Measurements from ENCODE around the gene KCNK18.
A peak's percentile ranks its signal among the peaks of the same experiment; 100 is the strongest.

The KCNK18 gene

DNA sequence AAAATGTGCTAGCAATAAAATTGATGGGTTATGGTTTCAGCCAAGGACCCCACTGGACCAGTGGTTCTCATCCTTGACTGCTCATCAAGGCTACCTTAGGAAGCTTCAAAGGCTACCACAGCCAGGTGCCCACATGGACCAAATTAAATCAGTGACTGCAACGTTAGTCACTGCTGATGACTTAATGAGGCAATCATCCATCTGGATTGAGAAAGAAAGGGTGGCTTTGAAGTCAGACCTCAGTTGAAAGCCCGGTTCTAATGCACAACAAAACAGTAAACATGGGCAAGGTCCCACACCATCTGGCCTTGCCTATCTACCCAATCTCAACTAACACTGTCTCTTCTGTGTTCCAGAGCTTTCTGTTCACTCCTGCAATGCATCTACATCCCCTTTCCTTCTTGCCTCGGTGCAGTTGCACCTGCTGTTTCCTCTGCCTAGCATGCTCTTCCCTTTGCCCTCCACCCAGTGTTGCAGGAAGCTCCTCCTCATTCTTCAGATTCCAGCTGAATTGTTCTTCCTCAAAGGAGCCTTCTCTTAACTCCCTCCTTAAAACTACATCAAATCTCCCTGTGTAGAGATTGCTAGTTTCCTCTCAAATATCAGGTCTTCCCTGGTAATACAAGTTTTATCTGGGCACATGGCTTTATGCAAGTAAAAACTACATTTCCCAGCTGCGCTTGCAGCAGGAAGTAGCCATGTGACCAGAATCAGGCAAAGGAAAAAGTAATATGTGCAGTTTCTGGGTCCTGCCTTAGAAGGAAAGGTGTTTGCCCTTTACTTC, 10.3 kb upstream of the KCNK18 start:
- peak in 1 of 2 donors; percentile 40 for DNase-seq (ENCODE audit: low read depth in 2 of 2)
- no peak overlapping the region for H3K4me3 ChIP-seq (replicated peaks in 1 of 2; ENCODE audit: low read depth in 2 of 2, low read length in 2 of 2)
- TF ChIP-seq, protein P1, sequence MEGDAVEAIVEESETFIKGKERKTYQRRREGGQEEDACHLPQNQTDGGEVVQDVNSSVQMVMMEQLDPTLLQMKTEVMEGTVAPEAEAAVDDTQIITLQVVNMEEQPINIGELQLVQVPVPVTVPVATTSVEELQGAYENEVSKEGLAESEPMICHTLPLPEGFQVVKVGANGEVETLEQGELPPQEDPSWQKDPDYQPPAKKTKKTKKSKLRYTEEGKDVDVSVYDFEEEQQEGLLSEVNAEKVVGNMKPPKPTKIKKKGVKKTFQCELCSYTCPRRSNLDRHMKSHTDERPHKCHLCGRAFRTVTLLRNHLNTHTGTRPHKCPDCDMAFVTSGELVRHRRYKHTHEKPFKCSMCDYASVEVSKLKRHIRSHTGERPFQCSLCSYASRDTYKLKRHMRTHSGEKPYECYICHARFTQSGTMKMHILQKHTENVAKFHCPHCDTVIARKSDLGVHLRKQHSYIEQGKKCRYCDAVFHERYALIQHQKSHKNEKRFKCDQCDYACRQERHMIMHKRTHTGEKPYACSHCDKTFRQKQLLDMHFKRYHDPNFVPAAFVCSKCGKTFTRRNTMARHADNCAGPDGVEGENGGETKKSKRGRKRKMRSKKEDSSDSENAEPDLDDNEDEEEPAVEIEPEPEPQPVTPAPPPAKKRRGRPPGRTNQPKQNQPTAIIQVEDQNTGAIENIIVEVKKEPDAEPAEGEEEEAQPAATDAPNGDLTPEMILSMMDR (IDR thresholded peaks at IDR 0.05; ENCODE audit: low read depth, low read length), result no peak

DNA sequence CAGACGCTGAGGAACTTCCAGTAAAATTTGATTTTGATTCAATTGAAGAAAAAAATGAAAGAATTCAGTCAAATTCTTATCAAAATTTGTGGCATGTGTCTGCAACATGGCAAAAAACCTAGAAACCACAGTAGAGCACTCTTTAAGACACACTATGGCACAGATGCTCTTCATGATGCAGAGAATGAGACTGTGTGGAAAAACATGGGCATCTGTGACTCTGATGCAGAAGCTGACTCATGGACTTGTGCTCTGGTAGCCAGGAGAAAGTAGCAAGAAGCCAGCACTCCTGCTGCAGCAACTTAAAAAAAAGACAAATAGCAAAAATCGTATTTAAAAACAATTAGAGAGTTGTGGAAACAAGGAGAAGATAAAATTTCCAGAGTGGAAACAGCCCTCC, 8.9 kb upstream of the KCNK18 start:
- DNase-seq (ENCODE audit: low read depth in 2 of 2), result no peak
- TF ChIP-seq, protein P1 (IDR thresholded peaks at IDR 0.05; ENCODE audit: low read depth, low read length), result no peak

DNA sequence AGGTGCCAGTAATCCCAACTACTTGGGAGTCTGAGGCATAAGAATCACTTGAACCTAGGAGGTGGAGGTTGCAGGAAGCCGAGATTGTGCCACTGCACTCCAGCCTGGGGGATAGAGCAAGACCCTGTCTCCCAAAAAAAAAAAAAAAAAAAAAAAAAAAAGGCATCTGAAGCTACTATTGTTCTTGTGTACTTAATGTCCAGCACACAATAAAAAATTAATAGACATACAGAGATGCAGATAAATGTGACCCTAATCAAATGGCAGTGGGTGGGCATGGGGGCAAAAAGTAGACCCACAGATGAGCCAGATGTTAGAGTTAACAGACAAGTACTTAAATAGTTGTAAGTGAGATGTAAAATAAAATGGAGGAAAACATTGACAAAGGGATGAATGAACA, 7.7 kb upstream of the KCNK18 start:
- no peak overlapping the region for H3K4me3 ChIP-seq (replicated peaks in 1 of 2; ENCODE audit: low read depth in 2 of 2, low read length in 2 of 2)
- TF ChIP-seq, protein P1 (IDR thresholded peaks at IDR 0.05; ENCODE audit: low read depth, low read length), result no peak
- DNase-seq (ENCODE audit: low read depth in 2 of 2), result no peak

More for the DNA sequence above, 8.9 kb upstream of the KCNK18 start:
- H3K4me3 ChIP-seq (replicated peaks in 1 of 2; ENCODE audit: low read depth in 2 of 2, low read length in 2 of 2), result no peak overlapping the region

DNA sequence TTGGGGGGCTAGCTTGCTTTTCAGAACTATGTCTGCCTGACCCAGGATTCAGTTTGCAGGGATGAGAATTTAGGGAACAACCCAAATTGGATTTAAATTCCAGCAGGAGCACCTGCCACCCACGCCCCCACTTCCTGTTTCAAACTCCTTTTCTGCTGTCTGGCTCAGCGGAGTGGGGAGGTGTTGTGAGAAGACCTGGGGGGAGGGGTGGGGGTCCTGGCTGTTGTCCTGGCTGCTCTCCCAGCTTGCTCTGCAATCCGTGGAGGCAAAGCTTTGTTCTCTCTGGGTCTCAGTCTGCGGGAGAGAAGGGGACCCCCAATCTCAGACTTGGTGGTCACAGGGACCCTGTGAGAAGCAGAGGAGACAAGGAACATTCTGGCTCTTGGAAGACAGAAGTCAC, 799 bp downstream of the KCNK18 start:
- TF ChIP-seq, protein P1 (IDR thresholded peaks at IDR 0.05; ENCODE audit: low read depth, low read length), result no peak
- no peak for DNase-seq (ENCODE audit: low read depth in 2 of 2)
- no peak overlapping the region for H3K4me3 ChIP-seq (replicated peaks in 1 of 2; ENCODE audit: low read depth in 2 of 2, low read length in 2 of 2)

DNA sequence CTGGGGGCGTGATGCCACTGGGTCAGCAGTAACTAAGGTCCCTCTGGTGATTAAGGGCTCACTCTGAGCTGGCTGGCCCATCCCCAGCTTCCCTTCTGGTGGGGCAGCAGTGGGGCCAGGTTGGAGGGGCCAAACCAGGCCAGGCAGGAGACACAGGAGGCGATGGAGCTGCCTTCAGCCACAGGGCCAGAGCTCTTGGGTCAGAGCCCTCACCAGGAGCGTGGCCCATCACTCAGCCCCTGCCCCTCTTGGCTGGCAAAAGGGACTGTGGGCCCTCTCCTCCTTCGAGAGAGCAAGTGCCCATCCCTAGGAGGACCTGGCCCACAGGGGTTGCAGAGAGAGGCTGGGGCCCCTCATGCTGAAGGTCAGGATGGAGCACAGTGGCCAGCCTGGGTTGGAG, 4.5 kb downstream of the KCNK18 start:
- no peak overlapping the region for H3K4me3 ChIP-seq (replicated peaks in 1 of 2; ENCODE audit: low read depth in 2 of 2, low read length in 2 of 2)
- DNase-seq (ENCODE audit: low read depth in 2 of 2), result no peak
- TF ChIP-seq, protein P1 (IDR thresholded peaks at IDR 0.05; ENCODE audit: low read depth, low read length), result no peak

DNA sequence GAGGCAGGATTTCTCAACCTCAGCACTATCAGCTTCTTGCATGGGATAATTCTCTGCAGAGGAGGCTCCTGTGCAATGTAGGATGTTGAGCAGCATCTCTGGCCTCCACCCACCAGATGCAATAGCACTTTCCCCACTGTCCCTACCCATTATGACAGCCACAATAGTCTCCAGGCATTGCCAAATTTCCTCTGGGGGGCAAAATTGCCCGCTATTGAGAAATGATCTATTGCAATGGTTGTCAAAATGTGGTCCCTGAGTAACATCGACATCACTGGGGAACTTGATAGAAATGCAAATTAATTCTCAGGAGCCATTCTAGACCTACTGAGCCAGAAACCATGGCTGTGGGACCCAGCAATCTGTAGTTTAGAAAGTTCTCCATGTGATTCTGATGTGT, 7.0 kb downstream of the KCNK18 start:
- H3K4me3 ChIP-seq (replicated peaks in 1 of 2; ENCODE audit: low read depth in 2 of 2, low read length in 2 of 2), result no peak overlapping the region
- no peak for DNase-seq (ENCODE audit: low read depth in 2 of 2)
- TF ChIP-seq, protein P1 (IDR thresholded peaks at IDR 0.05; ENCODE audit: low read depth, low read length), result no peak

DNA sequence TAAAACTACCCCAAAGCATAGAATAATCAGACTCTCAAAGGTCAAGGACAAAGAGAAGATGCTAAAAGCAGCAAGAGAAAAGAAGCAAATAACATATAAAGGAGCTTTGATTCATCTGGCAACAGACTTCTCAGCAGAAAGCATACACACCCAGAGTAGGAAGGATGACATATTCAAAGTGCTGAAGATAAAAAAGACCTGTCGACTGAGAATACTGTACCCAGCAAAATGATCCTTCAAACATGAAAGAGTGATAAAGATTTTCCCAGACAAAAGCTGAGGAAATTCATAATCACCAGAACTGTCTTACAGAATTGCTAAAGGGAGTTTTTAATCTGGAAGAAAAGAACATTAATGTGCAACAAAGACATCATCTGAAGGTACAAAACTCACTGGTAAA, 14.9 kb downstream of the KCNK18 start:
- TF ChIP-seq, protein P1 (IDR thresholded peaks at IDR 0.05; ENCODE audit: low read depth, low read length), result no peak
- no peak for DNase-seq (ENCODE audit: low read depth in 2 of 2)
- no peak overlapping the region for H3K4me3 ChIP-seq (replicated peaks in 1 of 2; ENCODE audit: low read depth in 2 of 2, low read length in 2 of 2)

Measured in cardiac fibroblast (primary cell).